HG03457 (cell line): ENCODE measurements around the gene MYH14.
A peak's percentile ranks its signal among the peaks of the same experiment; 100 is the strongest.
"Not testable (repeated sequence)": the region's sequence is repeated elsewhere in the genome, so short reads cannot be mapped to it uniquely, and the experiment has no call there.

ENCODE experiments used
- ATAC-seq: cut with Tn5 transposase; IDR thresholded peaks from one replicate; pipeline ENCODE4 v1.9.1; 2021; ENCODE audit warnings: moderate number of reproducible peaks; ENCODE audit not compliant: unreplicated experiment

The MYH14 gene

GRCh38 chr19:50330365-50331078 lies 127.1 kb downstream of the MYH14 start:
- no peak for ATAC-seq

- no peak for ATAC-seq
These were observed 128.0 kb downstream of the MYH14 start for GRCh38 chr19:50331221-50331993.

- ATAC-seq = no peak
These were observed 128.5 kb downstream of the MYH14 start for GRCh38 chr19:50331994-50332243.

GRCh38 chr19:50332244-50333038 lies 129.0 kb downstream of the MYH14 start:
- ATAC-seq = no peak

- ATAC-seq = peak; percentile 37
These were observed 129.9 kb downstream of the MYH14 start for GRCh38 chr19:50333235-50333736.

GRCh38 chr19:50333737-50334617 lies 130.6 kb downstream of the MYH14 start:
- ATAC-seq = peak; percentile 12

- ATAC-seq = no peak
These were observed 131.5 kb downstream of the MYH14 start for GRCh38 chr19:50334741-50335421.

GRCh38 chr19:50337031-50337430 lies 133.6 kb downstream of the MYH14 start:
- ATAC-seq = not testable (repeated sequence)

- no peak for ATAC-seq
These were observed 136.9 kb downstream of the MYH14 start for GRCh38 chr19:50340331-50340730.

- ATAC-seq = peak; percentile 39
These were observed 137.7 kb downstream of the MYH14 start for GRCh38 chr19:50341091-50341564.

GRCh38 chr19:50344661-50345318 lies 141.4 kb downstream of the MYH14 start:
- no peak for ATAC-seq

- ATAC-seq = not testable (repeated sequence)
These were observed 143.7 kb downstream of the MYH14 start for GRCh38 chr19:50347089-50347581.

- no peak for ATAC-seq
These were observed 146.0 kb downstream of the MYH14 start for GRCh38 chr19:50349277-50350057.

GRCh38 chr19:50352242-50352641 lies 148.8 kb downstream of the MYH14 start:
- no peak for ATAC-seq

- not testable (repeated sequence) for ATAC-seq
These were observed 150.1 kb downstream of the MYH14 start for GRCh38 chr19:50353487-50353880.

GRCh38 chr19:50356691-50357177 lies 153.3 kb downstream of the MYH14 start:
- no peak for ATAC-seq

- ATAC-seq = no peak
These were observed 154.0 kb downstream of the MYH14 start for GRCh38 chr19:50357178-50358100.
